AG04449 (cell line): ENCODE data around the gene TRIM25.

Experiments
- CTCF ChIA-PET: fragments of 350-600 bp; formaldehyde crosslinking; extraction: SDS; loops from one replicate; lab custom pipeline; 2021; ENCODE audit warnings: antibody characterized with exemption; lab: Yijun Ruan, JAX
- POLR2A ChIA-PET: fragments of 400-600, 350-600 bp; formaldehyde crosslinking; extraction: SDS; loops from one replicate; lab custom pipeline; 2020; ENCODE audit warnings: antibody characterized with exemption, inconsistent platforms; lab: Yijun Ruan, JAX
- DNase-seq: peaks from one replicate; pipeline ENCODE4 v3.0.0-alpha.2; 2010; ENCODE audit warnings: low read depth, low spot score
- H3K4me3 ChIP-seq: 2 replicates; pipeline ENCODE4 v1.5.1; 2011; ENCODE audit warnings: low read depth, mild to moderate bottlenecking, control low read depth, low read length
- CTCF ChIP-seq: IDR thresholded peaks from one replicate; pipeline ENCODE4 v1.5.1; 2011; ENCODE audit warnings: mild to moderate bottlenecking, moderate library complexity, low read length, control low read depth, inconsistent platforms; ENCODE audit not compliant: insufficient read depth; ENCODE audit errors: missing control alignments

Gene TRIM25

DNA sequence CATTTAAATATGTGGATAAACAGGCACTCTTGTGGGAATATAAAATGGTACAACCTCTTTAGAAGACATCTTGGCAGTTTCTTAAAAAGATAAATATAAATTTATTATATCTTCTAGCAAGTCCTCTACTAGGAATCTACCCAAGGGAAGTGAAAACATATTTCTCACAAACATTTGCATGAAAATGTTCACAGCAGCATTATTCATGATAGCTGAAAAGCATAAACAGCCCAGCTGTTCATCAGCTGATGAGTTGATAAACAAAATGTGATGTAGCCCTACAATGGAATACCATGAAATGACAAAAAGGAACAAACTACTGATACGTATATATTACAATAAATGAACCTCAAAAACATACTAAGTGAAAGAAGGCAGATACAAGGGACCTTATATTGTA lies 67.9 kb downstream of the TRIM25 start:
- CTCF ChIA-PET = interaction anchor here (0.7 kb wide), 1 partner anchor 9 kb away, joined by 3 read pairs; no protein-coding TSS in a partner anchor
- POLR2A ChIA-PET = no interaction called here
- TF ChIP-seq CTCF = no peak

DNA sequence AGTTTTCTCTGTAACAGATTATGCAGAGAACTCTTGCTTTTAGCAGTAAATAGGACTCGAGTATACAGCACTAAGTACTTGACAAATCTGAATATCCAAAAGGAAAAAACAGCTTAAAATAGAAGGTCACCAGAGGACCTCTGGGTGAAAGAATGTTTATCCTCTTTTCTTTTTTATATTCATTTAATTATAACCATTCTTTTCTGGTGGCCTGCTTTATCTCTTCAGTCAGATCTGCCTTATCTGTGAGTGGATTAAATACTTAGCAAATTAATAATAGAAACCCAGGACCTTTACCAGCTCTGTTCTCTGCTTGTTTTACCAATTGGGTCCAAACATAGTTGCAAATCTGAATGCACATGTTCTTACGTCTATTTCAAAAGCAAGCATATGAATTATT lies 71.3 kb downstream of the TRIM25 start:
- no peak for DNase-seq
- ChIA-PET CTCF (interaction anchor here (3.8 kb wide), 1 partner anchor 23 kb away, joined by 19 read pairs; no protein-coding TSS in a partner anchor), POLR2A (no interaction called here)

More for the DNA sequence above, 67.9 kb downstream of the TRIM25 start:
- no peak for DNase-seq
- no peak overlapping the region for H3K4me3 ChIP-seq

DNA sequence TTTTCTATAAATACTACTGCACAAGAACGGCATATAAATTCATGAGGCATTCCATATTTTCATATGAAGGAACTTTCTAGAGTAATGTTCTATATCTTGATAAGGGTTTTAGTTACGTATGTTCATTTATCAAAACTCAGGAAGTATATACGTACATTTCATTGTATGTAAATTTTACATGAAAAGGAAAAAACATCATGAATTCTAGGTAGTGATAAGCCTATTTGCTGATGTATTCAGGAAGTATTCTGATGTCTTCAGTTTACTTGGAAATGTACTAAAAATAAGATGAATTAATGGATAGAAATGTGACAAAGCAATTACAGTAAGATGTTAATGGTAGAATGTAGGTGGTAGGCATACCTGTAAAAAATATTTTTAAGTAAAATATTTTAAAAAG lies 75.2 kb downstream of the TRIM25 start:
- ChIA-PET CTCF (interaction anchor here (1.1 to 2.0 kb wide), 2 partner anchors 14 to 19 kb away, joined by 5 to 11 read pairs; no protein-coding TSS in a partner anchor), POLR2A (no interaction called here)
- H3K4me3 ChIP-seq = no peak overlapping the region
- no peak for DNase-seq
- no peak for TF ChIP-seq CTCF

More for the DNA sequence above, 71.3 kb downstream of the TRIM25 start:
- TF ChIP-seq CTCF = no peak
- no peak overlapping the region for H3K4me3 ChIP-seq
